ENCODE measurements around the gene AGBL5.

DNA sequence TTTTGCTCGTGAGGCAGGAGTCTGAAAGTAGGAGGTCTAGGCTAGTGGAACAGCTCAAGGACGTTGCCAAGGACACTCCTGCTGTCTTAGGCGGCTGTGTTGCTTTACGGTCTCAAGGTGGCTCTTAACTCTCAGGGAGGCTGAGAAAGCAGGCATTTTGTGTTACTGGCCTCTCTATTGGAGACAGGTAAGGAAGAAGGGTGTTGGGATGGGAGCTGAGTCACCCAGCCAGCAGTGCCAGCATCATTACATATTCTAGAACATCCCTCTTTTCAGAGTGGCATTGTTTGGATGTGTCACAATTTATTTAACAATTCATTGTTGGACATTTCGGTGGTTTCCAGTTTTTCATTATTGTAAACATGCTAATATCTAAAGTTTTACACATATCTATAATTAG is 49.5 kb upstream of the AGBL5 start:
- TF ChIP-seq EZH2 (IDR thresholded peaks at IDR 0.05) = no peak
- TF ChIP-seq CTCF (IDR thresholded peaks at IDR 0.05 in 2 of 3, conservative IDR thresholded peaks at IDR 0.05 in 1 of 3; ENCODE audit: borderline replicate concordance in 1 of 3, insufficient read depth in 1 of 3, low read depth in 2 of 3, low read length in 2 of 3) = no peak
- TF ChIP-seq EZH2phosphoT487 (IDR thresholded peaks at IDR 0.05; ENCODE audit: borderline replicate concordance) = no peak
- TF ChIP-seq SIN3A (IDR thresholded peaks at IDR 0.05; ENCODE audit: low read depth) = no peak
- no peak for TF ChIP-seq MAX (IDR thresholded peaks at IDR 0.05)
- TF ChIP-seq, protein P1, sequence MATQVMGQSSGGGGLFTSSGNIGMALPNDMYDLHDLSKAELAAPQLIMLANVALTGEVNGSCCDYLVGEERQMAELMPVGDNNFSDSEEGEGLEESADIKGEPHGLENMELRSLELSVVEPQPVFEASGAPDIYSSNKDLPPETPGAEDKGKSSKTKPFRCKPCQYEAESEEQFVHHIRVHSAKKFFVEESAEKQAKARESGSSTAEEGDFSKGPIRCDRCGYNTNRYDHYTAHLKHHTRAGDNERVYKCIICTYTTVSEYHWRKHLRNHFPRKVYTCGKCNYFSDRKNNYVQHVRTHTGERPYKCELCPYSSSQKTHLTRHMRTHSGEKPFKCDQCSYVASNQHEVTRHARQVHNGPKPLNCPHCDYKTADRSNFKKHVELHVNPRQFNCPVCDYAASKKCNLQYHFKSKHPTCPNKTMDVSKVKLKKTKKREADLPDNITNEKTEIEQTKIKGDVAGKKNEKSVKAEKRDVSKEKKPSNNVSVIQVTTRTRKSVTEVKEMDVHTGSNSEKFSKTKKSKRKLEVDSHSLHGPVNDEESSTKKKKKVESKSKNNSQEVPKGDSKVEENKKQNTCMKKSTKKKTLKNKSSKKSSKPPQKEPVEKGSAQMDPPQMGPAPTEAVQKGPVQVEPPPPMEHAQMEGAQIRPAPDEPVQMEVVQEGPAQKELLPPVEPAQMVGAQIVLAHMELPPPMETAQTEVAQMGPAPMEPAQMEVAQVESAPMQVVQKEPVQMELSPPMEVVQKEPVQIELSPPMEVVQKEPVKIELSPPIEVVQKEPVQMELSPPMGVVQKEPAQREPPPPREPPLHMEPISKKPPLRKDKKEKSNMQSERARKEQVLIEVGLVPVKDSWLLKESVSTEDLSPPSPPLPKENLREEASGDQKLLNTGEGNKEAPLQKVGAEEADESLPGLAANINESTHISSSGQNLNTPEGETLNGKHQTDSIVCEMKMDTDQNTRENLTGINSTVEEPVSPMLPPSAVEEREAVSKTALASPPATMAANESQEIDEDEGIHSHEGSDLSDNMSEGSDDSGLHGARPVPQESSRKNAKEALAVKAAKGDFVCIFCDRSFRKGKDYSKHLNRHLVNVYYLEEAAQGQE (IDR thresholded peaks at IDR 0.05; ENCODE audit: low read depth) = no peak
- TF ChIP-seq POLR2AphosphoS5 (IDR thresholded peaks at IDR 0.05; ENCODE audit: low read depth, low read length) = no peak
- no peak for TF ChIP-seq POLR2A (IDR thresholded peaks at IDR 0.05; ENCODE audit: borderline replicate concordance, extremely low read depth, insufficient read depth, insufficient read length)
- no peak for TF ChIP-seq FOSL1 (IDR thresholded peaks at IDR 0.05; ENCODE audit: low read depth)
- no peak for TF ChIP-seq JUND (IDR thresholded peaks at IDR 0.05)
- no peak for TF ChIP-seq TCF7L2 (IDR thresholded peaks at IDR 0.05; ENCODE audit: borderline replicate concordance, extremely low read depth, insufficient read depth, insufficient read length)
- no peak for TF ChIP-seq ZNF274 (IDR thresholded peaks at IDR 0.05; ENCODE audit: low read depth, low read length)

Data from HCT116 (cell line).